SK-N-SH (cell line): ENCODE measurements around the gene PRRC2B.

Experiments
- RAD21 ChIP-seq: IDR thresholded peaks from 2 replicates; pipeline ENCODE4 v1.6.1; 2012; ENCODE audit warnings: mild to moderate bottlenecking, low read length
- RXRA ChIP-seq: IDR thresholded peaks from 2 replicates; pipeline ENCODE4 v1.4.0; 2012; ENCODE audit warnings: low read depth, mild to moderate bottlenecking, borderline replicate concordance
- TAF1 ChIP-seq: IDR thresholded peaks from 2 replicates; pipeline ENCODE4 v1.6.1; 2012; ENCODE audit warnings: low read depth, mild to moderate bottlenecking, low read length, moderate library complexity, borderline replicate concordance
- TF ChIP-seq, protein P1 (sequence below): fragments of 200-600 bp; sonication (generic); IDR thresholded peaks from 2 replicates; pipeline ENCODE4 v1.6.1; 2017; ENCODE audit warnings: antibody characterized with exemption, mild to moderate bottlenecking, moderate library complexity
- TF ChIP-seq, protein P2 (sequence below): IDR thresholded peaks from 2 replicates; pipeline ENCODE4 v1.4.0; 2012; ENCODE audit warnings: low read depth

DNA sequence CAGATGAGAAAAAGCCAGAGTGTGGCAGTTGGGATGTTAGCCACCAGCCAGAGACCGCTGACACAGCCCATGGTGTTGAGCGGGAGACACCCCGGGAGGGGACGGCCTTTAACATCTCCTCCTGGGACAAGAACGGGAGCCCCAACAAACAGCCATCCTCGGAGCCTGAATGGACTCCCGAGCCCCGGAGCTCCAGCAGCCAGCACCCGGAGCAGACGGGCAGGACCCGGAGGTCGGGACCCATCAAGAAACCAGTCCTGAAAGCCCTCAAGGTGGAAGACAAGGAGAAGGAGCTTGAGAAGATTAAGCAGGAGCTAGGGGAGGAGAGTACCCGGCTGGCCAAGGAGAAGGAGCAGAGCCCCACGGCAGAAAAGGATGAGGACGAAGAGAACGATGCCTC lies 80.8 kb downstream of the PRRC2B start:
- TF ChIP-seq, protein P1, sequence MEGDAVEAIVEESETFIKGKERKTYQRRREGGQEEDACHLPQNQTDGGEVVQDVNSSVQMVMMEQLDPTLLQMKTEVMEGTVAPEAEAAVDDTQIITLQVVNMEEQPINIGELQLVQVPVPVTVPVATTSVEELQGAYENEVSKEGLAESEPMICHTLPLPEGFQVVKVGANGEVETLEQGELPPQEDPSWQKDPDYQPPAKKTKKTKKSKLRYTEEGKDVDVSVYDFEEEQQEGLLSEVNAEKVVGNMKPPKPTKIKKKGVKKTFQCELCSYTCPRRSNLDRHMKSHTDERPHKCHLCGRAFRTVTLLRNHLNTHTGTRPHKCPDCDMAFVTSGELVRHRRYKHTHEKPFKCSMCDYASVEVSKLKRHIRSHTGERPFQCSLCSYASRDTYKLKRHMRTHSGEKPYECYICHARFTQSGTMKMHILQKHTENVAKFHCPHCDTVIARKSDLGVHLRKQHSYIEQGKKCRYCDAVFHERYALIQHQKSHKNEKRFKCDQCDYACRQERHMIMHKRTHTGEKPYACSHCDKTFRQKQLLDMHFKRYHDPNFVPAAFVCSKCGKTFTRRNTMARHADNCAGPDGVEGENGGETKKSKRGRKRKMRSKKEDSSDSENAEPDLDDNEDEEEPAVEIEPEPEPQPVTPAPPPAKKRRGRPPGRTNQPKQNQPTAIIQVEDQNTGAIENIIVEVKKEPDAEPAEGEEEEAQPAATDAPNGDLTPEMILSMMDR, result no peak
- no peak for TF ChIP-seq RXRA
- TF ChIP-seq, protein P2, sequence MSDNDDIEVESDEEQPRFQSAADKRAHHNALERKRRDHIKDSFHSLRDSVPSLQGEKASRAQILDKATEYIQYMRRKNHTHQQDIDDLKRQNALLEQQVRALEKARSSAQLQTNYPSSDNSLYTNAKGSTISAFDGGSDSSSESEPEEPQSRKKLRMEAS, result no peak
- TF ChIP-seq TAF1, result no peak
- TF ChIP-seq RAD21, result no peak
